ENCODE data around the gene CDH23.

GRCh38 chr10:71582506-71583475 is 186.1 kb downstream of the CDH23 start:
- TF ChIP-seq CTCF (conservative IDR thresholded peaks at IDR 0.05 in 1 of 2, IDR thresholded peaks at IDR 0.05 in 1 of 2; ENCODE audit: low read depth in 1 of 2, low read length in 2 of 2) (no peak), EZH2 (IDR thresholded peaks at IDR 0.05; ENCODE audit: low read length, missing control alignments) (no peak)

Measured in fibroblast of lung (primary cell).